DMS 273 treated with DMSO at 0.1 percent for 48 hours (cell line): Measurements from ENCODE around the gene SMO.
"Not testable (repeated sequence)": the region's sequence is repeated elsewhere in the genome, so short reads cannot be mapped to it uniquely, and the experiment has no call there.

ENCODE experiments used
- DNase-seq: peaks from one replicate; lab custom pipeline; 2025; lab: John Stamatoyannopoulos, UW

SMO gene

GRCh38 chr7:129209067-129209926, 20.9 kb downstream of the SMO start:
- DNase-seq: no peak

GRCh38 chr7:129210256-129210988, 22.0 kb downstream of the SMO start:
- DNase-seq: peak; percentile 16

GRCh38 chr7:129210989-129211312, 22.5 kb downstream of the SMO start:
- DNase-seq: no peak

GRCh38 chr7:129212126-129212525, 23.7 kb downstream of the SMO start:
- no peak for DNase-seq

DNA sequence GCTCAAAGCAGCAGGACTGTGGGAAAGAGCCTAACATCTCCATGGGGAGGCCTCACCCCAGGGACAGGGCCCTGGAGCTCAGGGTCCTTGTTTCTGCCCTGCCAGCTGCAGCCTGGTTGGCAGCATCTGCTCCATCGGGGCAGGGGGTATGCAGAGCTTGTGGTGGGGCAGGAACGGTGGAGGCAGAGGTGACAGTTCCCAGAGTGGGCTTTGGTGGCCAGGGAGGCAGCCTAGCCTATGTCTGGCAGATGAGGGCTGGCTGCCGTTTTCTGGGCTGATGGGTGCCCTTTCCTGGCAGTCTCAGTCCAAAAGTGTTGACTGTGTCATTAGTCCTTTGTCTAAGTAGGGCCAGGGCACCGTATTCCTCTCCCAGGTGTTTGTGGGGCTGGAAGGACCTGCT, 24.2 kb downstream of the SMO start:
- no peak for DNase-seq

- DNase-seq: peak; percentile 11
These were observed 25.4 kb downstream of the SMO start for GRCh38 chr7:129213828-129214227.

DNA sequence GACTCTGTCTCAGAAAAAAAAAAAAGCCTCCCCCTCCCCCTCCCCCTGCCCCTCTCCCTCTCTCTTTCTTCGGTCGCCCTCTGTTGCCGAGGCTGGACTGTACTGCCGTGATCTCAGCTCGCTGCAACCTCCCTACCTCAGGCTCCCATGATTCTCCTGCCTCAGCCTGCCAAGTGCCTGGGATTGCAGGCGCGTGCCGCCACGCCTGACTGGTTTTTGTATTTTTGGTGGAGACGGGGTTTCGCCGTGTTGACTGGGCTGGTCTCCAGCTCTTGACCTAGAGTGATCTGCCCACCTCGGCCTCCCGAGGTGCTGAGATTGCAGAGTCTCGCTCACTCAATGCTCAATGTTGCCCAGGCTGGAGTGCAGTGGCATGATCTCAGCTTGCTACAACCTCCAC, 27.3 kb downstream of the SMO start:
- DNase-seq: not testable (repeated sequence)

DNA sequence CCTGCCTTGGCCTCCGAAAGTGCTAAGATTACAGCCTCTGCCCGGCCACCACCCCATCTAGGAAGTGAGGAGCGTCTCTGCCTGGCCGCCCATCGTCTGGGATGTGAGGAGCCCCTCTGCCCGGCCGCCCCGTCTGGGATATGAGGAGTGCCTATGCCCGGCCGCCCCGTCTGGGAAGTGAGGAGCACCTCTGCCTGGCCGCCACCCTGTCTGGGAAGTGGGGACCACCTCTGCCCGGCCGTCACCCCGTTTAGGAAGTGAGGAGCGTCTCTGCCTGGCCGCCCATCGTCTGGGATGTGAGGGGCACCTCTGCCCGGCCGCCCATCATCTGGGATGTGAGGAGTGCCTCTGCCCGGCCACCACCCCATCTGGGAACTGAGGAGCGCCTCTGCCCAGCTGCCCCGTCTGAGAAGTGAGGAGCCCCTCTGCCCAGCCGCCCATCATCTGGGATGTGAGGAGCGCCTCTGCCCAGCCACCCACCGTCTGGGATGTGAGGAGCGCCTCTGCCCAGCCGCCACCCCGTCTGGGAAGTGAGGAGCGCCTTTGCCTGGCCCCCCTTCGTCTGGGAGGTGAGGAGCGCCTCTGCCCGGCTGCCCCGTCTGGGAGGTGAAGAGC, 27.8 kb downstream of the SMO start:
- not testable (repeated sequence) for DNase-seq

DNA sequence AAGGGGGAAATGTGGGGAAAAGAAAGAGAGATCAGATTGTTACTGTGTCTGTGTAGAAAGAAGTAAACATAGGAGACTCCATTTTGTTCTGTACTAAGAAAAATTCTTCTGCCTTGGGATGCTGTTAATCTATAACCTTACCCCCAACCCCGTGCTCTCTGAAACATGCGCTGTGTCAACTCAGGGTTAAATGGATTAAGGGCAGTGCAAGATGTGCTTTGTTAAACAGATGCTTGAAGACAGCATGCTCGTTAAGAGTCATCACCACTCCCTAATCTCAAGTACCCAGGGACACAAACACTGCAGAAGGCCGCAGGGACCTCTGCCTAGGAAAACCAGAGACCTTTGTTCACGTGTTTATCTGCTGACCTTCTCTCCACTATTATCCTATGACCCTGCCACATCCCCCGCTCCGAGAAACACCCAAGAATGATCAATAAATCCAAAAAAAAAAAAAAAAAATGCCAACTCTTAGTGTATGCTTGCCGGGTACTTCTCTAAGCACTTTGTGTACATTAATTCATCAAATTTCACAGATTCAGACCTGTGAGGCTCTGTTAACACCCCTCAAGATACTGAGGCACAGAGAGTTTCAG, 28.5 kb downstream of the SMO start:
- not testable (repeated sequence) for DNase-seq

DNA sequence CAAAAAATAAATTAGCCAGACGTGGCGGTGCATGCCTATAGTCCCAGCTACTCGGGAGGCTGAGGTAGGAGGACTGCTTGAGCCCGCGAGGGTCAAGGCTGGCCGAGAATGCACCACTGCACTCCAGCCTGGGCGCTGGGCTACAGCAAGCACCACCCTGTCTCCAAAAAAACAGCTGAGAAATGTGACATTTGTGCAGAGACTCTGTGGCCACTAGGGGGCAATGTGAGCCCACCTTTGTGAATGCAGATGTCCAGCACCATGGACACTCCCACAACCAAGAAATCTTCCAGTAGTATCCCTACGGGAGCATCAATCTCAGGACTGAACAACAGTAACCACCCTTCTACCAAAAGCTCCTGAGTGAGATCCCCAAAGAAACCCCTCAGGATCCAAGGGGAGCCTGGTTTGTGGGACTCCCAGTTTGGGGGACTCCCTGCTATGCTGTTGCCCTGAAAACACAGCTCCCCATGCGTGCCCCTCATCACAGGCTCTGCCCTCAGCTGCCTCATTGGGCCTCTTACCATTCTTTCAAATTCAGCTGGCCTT, 30.2 kb downstream of the SMO start:
- peak; percentile 80 for DNase-seq

DNA sequence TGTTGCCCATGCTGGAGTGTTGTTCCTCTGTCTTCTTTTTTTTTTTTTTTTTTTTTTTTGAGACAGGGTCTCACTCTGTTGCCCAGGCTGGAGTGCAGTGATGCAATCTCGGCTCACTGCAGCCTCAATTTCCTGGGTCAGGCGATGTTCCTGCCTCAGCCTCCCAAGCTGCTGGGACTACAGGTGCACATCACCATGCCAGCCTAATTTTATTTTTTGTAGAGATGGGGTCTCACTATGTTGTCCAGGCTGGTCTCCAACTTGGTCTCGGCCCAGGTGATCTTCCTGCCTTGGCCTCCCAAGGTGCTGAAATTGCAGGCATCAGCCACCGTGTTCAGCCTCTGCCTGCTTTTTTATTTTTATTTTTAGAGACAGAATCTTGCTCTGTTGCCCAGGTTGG, 30.7 kb downstream of the SMO start:
- not testable (repeated sequence) for DNase-seq

DNA sequence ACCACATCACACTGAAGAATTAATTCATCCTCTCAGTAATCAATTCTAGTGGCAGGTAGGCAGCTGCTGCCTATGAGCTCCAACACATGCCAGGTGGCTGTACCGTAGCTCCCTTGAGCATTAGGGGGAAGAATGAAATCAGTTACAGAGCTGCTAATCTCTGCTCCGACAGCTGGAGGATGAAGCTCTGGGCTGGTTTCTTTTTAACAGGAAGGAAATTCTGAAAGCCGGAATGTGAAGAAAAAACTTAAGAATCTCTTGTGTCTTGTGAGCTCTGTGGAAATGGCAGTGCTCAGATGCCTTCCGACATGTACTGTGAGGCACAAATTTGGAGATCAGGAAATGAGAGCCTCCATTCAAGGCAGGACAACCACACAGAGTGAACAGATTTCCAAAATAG, 33.6 kb downstream of the SMO start:
- DNase-seq: peak; percentile 59

- peak; percentile 97 for DNase-seq
These were observed 36.1 kb downstream of the SMO start, which contains the start of gene AHCYL2 for GRCh38 chr7:129224251-129225205. Gene AHCYL2 (plus strand): TSS chr7:129225030.

DNA sequence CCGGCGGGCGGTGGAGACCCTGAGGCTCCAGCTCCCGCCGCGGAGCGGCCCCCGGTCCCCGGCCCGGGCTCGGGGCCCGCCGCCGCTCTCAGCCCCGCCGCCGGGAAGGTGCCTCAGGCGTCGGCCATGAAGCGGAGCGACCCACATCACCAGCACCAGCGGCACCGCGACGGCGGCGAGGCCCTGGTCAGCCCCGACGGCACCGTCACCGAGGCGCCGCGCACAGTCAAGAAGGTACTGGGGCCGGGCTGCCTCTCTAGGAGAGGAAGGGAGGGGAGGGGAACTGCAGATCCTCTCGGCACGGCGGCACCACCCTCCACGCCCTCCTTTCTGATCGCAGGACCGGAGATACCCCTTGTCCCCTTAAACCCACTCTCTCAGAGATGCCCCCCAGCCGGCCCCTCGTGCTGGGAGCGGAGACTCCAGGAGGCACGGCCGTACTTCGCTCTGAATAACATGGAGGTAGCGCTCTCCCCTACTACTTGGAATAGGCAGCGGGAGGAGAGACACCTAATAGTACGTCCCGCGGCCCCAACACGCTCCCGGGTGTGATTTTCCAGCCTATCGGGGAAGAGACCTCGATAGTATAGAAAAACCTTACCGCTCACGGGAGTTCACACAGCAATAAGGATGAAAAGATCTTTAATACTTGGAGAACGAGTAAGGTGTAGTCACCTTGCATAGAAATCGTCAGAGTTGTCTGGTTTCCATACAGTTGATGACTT, 36.9 kb downstream of the SMO start:
- peak; percentile 12 for DNase-seq

- no peak for DNase-seq
These were observed 37.6 kb downstream of the SMO start for GRCh38 chr7:129225931-129226572.

DNA sequence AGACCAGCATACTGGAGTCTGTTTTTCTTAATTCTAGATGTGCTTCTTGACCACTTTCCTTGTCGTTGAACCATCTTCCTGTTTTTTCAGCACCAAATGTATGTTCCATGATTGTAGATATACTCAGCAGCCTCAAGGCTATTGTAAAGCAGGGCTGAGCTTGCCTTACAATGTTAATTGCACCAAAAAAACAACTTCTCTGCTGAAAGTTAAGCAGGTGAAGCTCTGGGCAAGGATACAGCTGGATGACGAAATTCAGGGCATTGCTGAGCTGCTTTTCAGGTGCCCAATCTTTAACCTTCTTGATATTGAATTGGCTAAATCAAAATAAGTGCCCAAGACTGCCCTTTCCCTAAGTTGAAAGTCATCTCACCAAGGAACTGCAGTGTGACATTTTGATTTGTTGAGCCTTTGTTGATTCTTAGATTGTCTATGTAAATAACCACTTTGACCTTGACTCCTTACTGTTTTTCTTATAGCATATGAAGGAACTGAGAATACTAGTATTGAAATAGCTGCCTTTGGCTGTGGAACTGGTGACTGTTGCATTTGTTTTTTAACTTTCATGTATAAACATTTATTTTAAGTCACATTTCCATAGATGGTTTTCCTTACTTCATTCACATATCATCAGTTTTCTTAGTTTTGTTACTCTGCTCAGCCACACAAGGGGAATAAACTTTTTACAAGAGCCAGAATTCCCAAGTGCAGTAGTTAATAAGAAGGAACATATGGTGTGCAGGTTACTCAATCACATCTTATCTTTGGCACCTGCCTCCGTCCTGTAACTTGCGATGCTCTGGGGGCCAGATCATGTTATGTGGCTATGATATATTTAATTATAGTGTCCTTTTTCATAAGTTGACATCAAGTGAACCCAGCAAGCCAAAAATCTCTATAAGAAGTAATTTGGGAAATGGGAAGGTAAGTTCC, 39.5 kb downstream of the SMO start:
- peak; percentile 65 for DNase-seq

DNA sequence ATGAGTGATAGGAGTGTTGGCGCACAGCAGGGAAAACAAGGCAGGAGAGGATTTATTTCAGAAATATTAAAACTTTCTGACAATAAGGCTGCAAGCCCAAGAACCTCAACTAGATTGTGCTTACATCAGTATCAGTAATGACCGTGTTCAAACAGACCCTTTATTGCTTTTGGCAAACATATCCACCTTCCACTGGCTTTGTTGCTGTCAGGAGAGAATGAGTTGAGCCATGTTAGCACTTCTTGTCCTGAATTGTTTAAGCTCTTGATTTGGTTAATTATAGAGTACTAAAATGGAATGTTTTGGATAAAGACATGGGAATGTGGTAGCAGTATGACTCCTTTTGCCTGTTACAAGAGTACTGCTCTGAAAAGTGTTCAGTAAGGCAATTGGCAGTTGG, 40.2 kb downstream of the SMO start:
- DNase-seq: no peak

- DNase-seq: no peak
These were observed 43.2 kb downstream of the SMO start for GRCh38 chr7:129231666-129232065.

DNA sequence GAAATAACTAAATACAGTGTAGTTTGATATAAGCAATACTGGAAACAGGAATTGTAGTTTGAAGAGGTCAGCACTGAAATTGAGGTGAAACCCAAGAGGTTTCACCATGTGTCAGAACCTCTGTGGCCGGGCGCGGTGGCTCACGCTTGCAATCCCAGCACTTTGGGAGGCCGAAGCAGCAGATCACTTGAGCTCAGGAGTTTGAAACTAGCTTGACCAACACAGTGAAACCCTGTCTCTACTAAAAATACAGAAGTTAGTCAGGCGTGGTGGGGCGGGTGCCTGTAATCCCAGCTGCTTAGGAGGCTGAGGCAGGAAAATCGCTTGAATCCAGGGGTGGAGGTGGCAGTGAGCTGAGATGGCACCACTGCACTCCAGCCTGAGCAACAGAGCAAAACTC, 50.1 kb downstream of the SMO start:
- no peak for DNase-seq
